Calu3 (cell line): ENCODE results near the gene NLK. TPM values are rescaled to one million over a fixed set of nuclear protein-coding genes. Genes with fewer than 3 reads are reported as not detected.

ENCODE experiments used
- BruUV-seq: library from RNA; stranded (reverse); fragments of 400-500 nt; replicated peaks from 2 replicates; lab custom pipeline; 2021; lab: Mats Ljungman, UMichigan
- CTCF ChIA-PET: fragments of 300-600 bp; sonication (Branson Sonifier 250); formaldehyde crosslinking; loops from one replicate; lab custom pipeline; 2022; ENCODE audit warnings: antibody characterized with exemption; lab: Charles Lee
- DNase-seq: peaks from one replicate; pipeline ENCODE4 v3.0.0; 2022
- H3K27ac Mint-ChIP-seq: one replicate; pipeline ENCODE4 v1.8.0; 2022; ENCODE audit warnings: mixed read lengths; ENCODE audit not compliant: unreplicated experiment
- H3K27me3 Mint-ChIP-seq: one replicate; pipeline ENCODE4 v1.8.0; 2022; ENCODE audit warnings: mixed read lengths; ENCODE audit not compliant: unreplicated experiment
- H3K36me3 Mint-ChIP-seq: one replicate; pipeline ENCODE4 v1.8.0; 2022; ENCODE audit warnings: mild to moderate bottlenecking, moderate library complexity, mixed read lengths; ENCODE audit not compliant: insufficient read depth, unreplicated experiment
- H3K4me1 Mint-ChIP-seq: one replicate; pipeline ENCODE4 v1.8.0; 2022; ENCODE audit warnings: mild to moderate bottlenecking, low read depth, mixed read lengths; ENCODE audit not compliant: unreplicated experiment
- H3K4me3 Mint-ChIP-seq: one replicate; pipeline ENCODE4 v1.8.0; 2022; ENCODE audit warnings: mild to moderate bottlenecking, low read depth, moderate library complexity, mixed read lengths; ENCODE audit not compliant: unreplicated experiment
- H3K9me3 Mint-ChIP-seq: one replicate; pipeline ENCODE4 v1.8.0; 2022; ENCODE audit warnings: low read depth, mixed read lengths; ENCODE audit not compliant: unreplicated experiment
- intact Hi-C: fragments of 100-400 bp; cut with micrococcal nuclease; formaldehyde crosslinking; loops from one replicate; pipeline ENCODE4 v1.10.0; 2022; ENCODE audit not compliant: unreplicated experiment
- total RNA-seq: library from RNA; stranded (reverse); gene quantifications from 2 replicates; pipeline ENCODE4 v1.2.3, GENCODE V29; 2022
- TF ChIP-seq, protein P1 (sequence below): fragments of 200-600 bp; IDR thresholded peaks from one replicate; pipeline ENCODE4 v1.8.0; 2022; ENCODE audit warnings: antibody characterized with exemption; ENCODE audit not compliant: unreplicated experiment

The NLK gene
- total RNA-seq, 1 experiment from 2014 or later: 20.4 TPM

DNA sequence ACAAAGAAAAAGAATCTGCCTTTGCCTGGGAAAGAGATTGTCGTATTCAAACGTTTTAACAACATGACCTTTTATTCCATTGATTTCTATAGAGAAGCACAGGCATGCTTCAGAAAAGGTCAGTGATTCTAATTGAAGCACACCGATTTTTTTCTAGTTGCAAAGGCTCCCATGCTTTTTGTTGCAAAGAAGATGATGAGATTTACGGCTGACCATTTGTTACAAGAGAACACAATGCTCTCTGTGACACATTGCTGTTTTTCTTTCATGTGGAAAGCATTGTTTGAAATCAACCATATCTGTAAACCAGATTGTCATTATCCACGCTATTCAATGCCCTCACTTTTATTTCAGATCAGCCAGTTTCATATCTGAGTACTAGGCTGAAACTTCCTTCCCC is 99.8 kb downstream of the NLK start:
- BruUV-seq: no TSS peak
- H3K36me3 Mint-ChIP-seq: peaks cover 7% of the 10 kb centered on the region
- H3K4me3 Mint-ChIP-seq: no peak overlapping the region
- TF ChIP-seq, protein P1, sequence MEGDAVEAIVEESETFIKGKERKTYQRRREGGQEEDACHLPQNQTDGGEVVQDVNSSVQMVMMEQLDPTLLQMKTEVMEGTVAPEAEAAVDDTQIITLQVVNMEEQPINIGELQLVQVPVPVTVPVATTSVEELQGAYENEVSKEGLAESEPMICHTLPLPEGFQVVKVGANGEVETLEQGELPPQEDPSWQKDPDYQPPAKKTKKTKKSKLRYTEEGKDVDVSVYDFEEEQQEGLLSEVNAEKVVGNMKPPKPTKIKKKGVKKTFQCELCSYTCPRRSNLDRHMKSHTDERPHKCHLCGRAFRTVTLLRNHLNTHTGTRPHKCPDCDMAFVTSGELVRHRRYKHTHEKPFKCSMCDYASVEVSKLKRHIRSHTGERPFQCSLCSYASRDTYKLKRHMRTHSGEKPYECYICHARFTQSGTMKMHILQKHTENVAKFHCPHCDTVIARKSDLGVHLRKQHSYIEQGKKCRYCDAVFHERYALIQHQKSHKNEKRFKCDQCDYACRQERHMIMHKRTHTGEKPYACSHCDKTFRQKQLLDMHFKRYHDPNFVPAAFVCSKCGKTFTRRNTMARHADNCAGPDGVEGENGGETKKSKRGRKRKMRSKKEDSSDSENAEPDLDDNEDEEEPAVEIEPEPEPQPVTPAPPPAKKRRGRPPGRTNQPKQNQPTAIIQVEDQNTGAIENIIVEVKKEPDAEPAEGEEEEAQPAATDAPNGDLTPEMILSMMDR: no peak
- no peaks in the 10 kb centered on the region for H3K9me3 Mint-ChIP-seq
- intact Hi-C loops: no loop called here
- no peaks in the 10 kb centered on the region for H3K4me1 Mint-ChIP-seq
- no peak overlapping the region for H3K27ac Mint-ChIP-seq
- no peak for DNase-seq
- CTCF ChIA-PET: no interaction called here
- no peaks in the 10 kb centered on the region for H3K27me3 Mint-ChIP-seq

DNA sequence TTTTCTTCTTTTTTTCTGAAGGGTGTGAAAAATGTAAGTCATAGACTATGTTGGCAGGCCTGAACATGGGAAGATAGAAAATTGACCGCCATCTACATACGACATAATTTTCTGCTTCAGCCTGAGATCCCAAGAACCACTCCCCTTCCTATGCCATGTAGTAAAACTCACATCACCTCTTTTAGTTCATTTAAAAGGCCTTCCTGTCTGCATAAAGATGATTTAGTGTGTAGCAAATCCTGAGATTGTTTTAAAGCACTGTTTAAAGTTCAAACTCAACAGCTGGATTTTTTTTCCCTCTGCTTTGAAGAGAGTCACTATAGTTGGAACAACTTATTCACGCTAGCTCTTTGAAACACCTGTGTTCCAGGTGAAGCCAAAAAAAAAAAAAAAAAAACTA is 101.5 kb downstream of the NLK start:
- TF ChIP-seq, protein P1: no peak
- peaks cover 7% of the 10 kb centered on the region for H3K36me3 Mint-ChIP-seq
- DNase-seq: no peak
- no peak overlapping the region for H3K27ac Mint-ChIP-seq
- H3K4me3 Mint-ChIP-seq: no peak overlapping the region
- H3K27me3 Mint-ChIP-seq: no peaks in the 10 kb centered on the region
- no peaks in the 10 kb centered on the region for H3K9me3 Mint-ChIP-seq
- intact Hi-C loops: no loop called here
- H3K4me1 Mint-ChIP-seq: no peaks in the 10 kb centered on the region
- CTCF ChIA-PET: no interaction called here
- no TSS peak for BruUV-seq

- TF ChIP-seq, protein P1: no peak
- Mint-ChIP-seq H3K9me3 (no peaks in the 10 kb centered on the region), H3K4me3 (no peak overlapping the region), H3K36me3 (peaks cover 7% of the 10 kb centered on the region), H3K27me3 (no peaks in the 10 kb centered on the region), H3K4me1 (no peaks in the 10 kb centered on the region), H3K27ac (no peak overlapping the region)
- CTCF ChIA-PET: no interaction called here
- BruUV-seq: no TSS peak
- DNase-seq: no peak
- intact Hi-C loops: no loop called here
Observed at GRCh38 chr17:28145348-28145747, 102.9 kb downstream of the NLK start.

DNA sequence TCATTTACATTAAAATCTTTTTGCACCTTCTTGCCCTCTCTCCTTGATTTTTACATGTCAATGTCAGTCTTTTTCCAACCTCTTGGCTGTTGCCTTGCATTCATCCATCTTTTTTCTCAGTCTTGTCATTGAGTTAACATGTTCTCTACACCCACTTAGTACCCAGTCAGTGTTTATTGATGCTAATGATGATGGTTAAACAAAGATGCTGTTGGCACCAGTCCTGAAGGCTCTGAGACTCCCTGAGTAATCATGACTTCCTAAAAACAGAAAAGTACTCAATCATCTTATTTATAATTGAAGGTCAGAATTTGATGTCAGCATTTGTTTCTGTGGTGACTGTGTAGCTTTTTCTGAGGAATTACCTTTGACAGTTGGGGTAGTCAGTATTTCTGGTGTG is 104.5 kb downstream of the NLK start:
- Mint-ChIP-seq H3K4me3 (no peak overlapping the region), H3K9me3 (no peaks in the 10 kb centered on the region), H3K27me3 (no peaks in the 10 kb centered on the region), H3K27ac (no peak overlapping the region), H3K36me3 (peaks cover 7% of the 10 kb centered on the region), H3K4me1 (no peaks in the 10 kb centered on the region)
- TF ChIP-seq, protein P1: no peak
- intact Hi-C loops: no loop called here
- CTCF ChIA-PET: no interaction called here
- no peak for DNase-seq
- BruUV-seq: no TSS peak
